Common myeloid progenitor, CD34-positive (primary cell): Measurements from ENCODE around the gene NHERF2.

Source experiments
- CTCF ChIA-PET: fragments of 350-600 bp; sonication (Branson Sonifier 250); formaldehyde crosslinking; loops from one replicate; lab custom pipeline; 2021; ENCODE audit warnings: antibody characterized with exemption; lab: Charles Lee
- POLR2A ChIA-PET: fragments of 350-600 bp; sonication (Branson Sonifier 250); formaldehyde crosslinking; loops from one replicate; lab custom pipeline; 2021; ENCODE audit warnings: antibody characterized with exemption; lab: Charles Lee
- DNase-seq, 3 donors: peaks; one replicate each; pipeline versions ENCODE4 v3.0.0 to v3.0.0-alpha.2; 2013
- H3K27ac ChIP-seq, 2 experiments: 1 replicate in 1 of 2; 2 replicates in 1 of 2; pipeline ENCODE4 v1.7.0; 2013; ENCODE audit warnings: inconsistent platforms in 2 of 2, low read length in 2 of 2, mild to moderate bottlenecking in 2 of 2, low read depth in 1 of 2, moderate library complexity in 1 of 2; ENCODE audit not compliant: severe bottlenecking in 2 of 2, insufficient read depth in 1 of 2, poor library complexity in 1 of 2
- H3K27me3 ChIP-seq, 5 experiments: replicated peaks in 2 of 5; 1 replicate in 3 of 5; 2 replicates in 2 of 5; pipeline versions ENCODE4 v1.6.1 to v1.7.0; 2013; ENCODE audit warnings: low read length in 4 of 5, mild to moderate bottlenecking in 2 of 5, moderate library complexity in 2 of 5, inconsistent platforms in 1 of 5; ENCODE audit not compliant: insufficient read depth in 5 of 5, control insufficient read depth in 4 of 5
- H3K36me3 ChIP-seq, 4 experiments: 1 replicate in 2 of 4; 2 replicates in 2 of 4; pipeline versions ENCODE4 v1.6.1 to v1.7.0; 2013; ENCODE audit warnings: low read length in 3 of 4, control low read depth in 1 of 4, mild to moderate bottlenecking in 1 of 4; ENCODE audit not compliant: control insufficient read depth in 4 of 4, insufficient read depth in 4 of 4
- H3K4me1 ChIP-seq, 4 experiments: 1 replicate in 3 of 4; 2 replicates in 1 of 4; pipeline versions ENCODE4 v1.6.1 to v1.7.1; 2013; ENCODE audit warnings: low read length in 3 of 4, mild to moderate bottlenecking in 3 of 4, control low read depth in 1 of 4, inconsistent platforms in 1 of 4, moderate library complexity in 1 of 4; ENCODE audit not compliant: control insufficient read depth in 4 of 4, insufficient read depth in 4 of 4; ENCODE audit errors: control extremely low read depth in 1 of 4
- H3K4me3 ChIP-seq, 7 experiments: 1 replicate in 4 of 7; 2 replicates in 3 of 7; pipeline versions ENCODE4 v1.5.1 to v1.7.0; 2013; ENCODE audit warnings: mild to moderate bottlenecking in 7 of 7, low read length in 6 of 7, moderate library complexity in 6 of 7, inconsistent platforms in 2 of 7, low read depth in 2 of 7, control low read depth in 1 of 7; ENCODE audit not compliant: insufficient read depth in 4 of 7, control insufficient read depth in 1 of 7; ENCODE audit errors: extremely low read depth in 1 of 7
- H3K9me3 ChIP-seq, 5 experiments: 1 replicate in 4 of 5; 2 replicates in 1 of 5; pipeline versions ENCODE4 v1.6.1 to v1.7.1; 2013; ENCODE audit warnings: low read length in 4 of 5, mild to moderate bottlenecking in 2 of 5, inconsistent platforms in 1 of 5, low read depth in 1 of 5, moderate library complexity in 1 of 5; ENCODE audit not compliant: control insufficient read depth in 4 of 5, insufficient read depth in 2 of 5; ENCODE audit errors: control extremely low read depth in 1 of 5
- whole genome bisulfite sequencing: methylation state at CpG from one replicate; pipeline ENCODE4 v1.1.5; 2013; ENCODE audit not compliant: insufficient coverage; 5-methylcytosine and 5-hydroxymethylcytosine counted together

NHERF2 gene

DNA sequence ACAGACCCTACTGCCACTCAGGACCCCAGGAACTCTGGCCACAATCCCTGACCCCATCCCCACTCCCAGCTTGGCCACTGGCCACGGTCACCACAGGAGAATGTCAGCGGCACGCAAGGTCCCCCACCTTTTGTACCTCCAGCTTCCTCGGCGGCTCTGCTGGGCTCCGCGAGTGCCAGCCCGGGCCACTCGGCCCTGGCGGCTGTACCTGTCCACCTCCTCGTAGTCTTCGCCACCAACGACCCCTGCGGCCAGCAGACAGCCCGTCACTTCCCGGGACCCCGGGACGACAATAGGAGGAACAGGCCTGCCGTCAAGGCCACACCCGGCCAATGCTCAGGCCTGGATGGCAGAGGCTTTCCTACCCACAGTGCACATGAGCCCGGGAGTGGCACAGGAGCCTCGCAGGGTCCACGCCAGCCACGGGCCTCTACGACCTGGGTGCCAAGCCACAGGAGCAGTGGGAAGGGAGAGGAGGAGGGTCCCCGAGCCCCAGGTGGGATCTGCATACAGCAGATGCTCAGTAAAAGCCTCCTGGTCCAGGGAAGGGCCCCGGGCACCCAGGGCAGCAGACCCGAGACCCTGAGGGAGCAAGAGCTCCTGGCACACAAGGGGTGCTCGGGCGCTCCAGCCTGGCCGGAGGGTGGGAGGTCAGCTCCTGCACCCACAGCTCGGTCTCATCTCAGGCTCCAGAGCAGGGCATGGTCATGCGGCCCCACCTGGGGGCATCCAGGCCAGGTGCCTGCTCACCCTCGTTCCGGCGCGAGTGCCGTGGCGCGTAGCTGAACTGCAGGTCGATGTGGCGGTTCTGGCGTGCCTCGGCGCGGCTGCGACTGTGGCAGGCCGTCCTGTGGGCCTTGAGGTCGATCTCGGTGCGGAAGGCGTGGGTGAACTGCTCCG is 25.0 kb upstream of the NHERF2 start:
- WGBS, result 96% methylated on average over 49 of the region's 53 CpGs
- Histone ChIP-seq H3K27ac (no peak overlapping the region), H3K27me3 (no peaks in the 10 kb centered on the region), H3K9me3 (no peaks in the 10 kb centered on the region), H3K4me3 (no peak overlapping the region), H3K36me3 (peaks cover 0 to 74% (median 55%) of the 10 kb centered on the region in 4 experiments), H3K4me1 (peaks cover 0 to 35% (median 31%) of the 10 kb centered on the region in 4 experiments)
- no peak for DNase-seq
- POLR2A ChIA-PET, result no interaction called here
- CTCF ChIA-PET, result interaction anchor here (1.3 to 2.4 kb wide), 3 partner anchors 15 to 152 kb away, joined by 4 to 6 read pairs (median 4); no protein-coding TSS in a partner anchor

DNA sequence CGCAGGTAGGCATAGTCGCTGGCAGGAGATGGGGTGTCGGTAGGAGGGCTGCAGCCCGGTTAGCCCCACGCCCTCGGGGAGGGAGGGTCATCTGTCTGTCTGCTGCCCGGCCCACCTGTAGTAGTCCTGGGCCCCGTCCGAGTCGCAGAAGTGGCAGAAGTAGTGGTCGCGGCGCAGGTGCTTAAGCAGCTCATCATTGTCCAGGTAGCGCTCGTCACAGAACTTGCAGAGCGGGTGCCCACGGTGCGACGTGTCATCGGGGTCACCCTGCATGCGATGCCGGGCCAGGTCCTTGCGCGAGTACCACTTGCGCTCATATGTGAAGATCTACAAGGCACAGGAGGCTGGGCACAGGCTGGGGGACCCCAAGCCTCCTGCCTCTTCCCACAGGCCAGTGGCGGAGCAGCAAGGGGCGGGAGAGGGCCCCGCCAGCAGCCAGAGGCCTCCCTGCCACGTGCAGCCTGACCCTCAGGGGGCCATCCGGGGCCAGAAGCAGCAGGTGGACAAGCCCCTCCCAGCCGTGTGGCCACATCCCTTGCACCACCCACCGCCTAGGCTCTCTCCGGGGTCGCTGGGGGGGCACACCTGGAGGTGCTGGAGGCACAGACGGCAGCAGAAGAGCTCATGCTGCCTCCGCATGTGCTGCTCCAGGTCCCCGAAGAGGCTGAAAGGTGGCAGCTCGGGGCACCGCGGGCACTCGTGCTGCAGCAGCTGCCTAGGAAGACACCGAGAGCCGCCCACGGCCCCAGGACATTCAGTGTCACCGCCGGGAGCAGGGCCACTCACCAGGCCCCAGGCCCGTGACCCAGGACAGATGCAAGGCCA is 24.1 kb upstream of the NHERF2 start:
- Histone ChIP-seq H3K27me3 (no peaks in the 10 kb centered on the region), H3K4me3 (no peak overlapping the region), H3K9me3 (no peaks in the 10 kb centered on the region), H3K4me1 (peaks cover 0 to 44% (median 40%) of the 10 kb centered on the region in 4 experiments), H3K27ac (no peak overlapping the region), H3K36me3 (peaks cover 0 to 76% (median 48%) of the 10 kb centered on the region in 4 experiments)
- 96% methylated on average over 46 of the region's 47 CpGs for WGBS
- DNase-seq, result no peak
- ChIA-PET POLR2A (interaction anchor here (1.7 to 3.4 kb wide), 2 partner anchors 38 to 152 kb away, joined by 5 to 15 read pairs; partner anchors contain the start of genes RPS2 and TRAF7), CTCF (interaction anchor here (0.9 to 6.9 kb wide), 13 partner anchors 6 to 151 kb away, joined by 3 to 80 read pairs (median 6); partner anchors contain the start of genes RAB26 and TRAF7)

DNA sequence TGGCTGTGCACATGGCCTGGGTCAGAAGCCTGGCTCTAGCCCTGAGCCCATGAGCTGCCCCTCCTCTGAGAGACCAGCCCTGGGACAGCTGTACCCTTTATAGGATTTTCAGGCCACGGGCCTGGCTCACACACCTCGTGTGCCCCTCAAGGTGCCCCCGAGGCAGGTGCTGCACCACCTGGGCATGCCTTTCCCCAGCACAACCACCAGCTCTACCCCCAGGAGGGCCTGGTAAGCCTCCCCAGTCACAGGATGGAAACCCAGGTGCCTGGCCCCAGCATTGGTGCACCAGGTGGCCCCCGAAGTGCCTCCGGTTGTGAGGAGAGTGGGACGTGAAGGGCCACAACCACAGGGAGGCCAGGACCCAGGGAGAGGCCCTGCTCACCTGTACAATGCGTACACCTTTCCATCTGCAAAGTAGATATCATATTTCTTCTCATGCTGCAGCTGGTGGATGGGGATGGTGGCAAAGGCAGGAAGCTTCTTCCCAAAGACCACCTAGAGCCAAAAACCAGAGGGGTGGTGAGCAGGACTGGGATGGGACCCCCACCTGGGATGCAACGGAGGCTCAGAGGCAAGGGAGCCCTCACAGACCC is 23.4 kb upstream of the NHERF2 start:
- Histone ChIP-seq H3K4me1 (peaks cover 0 to 51% (median 47%) of the 10 kb centered on the region in 4 experiments), H3K9me3 (no peaks in the 10 kb centered on the region), H3K27me3 (no peaks in the 10 kb centered on the region), H3K4me3 (no peak overlapping the region), H3K36me3 (peaks cover 0 to 73% (median 42%) of the 10 kb centered on the region in 4 experiments), H3K27ac (no peak overlapping the region)
- WGBS, result 85% methylated on average over 5 of the region's 8 CpGs
- POLR2A ChIA-PET, result interaction anchor here (1.7 to 3.4 kb wide), 2 partner anchors 39 to 151 kb away, joined by 5 to 15 read pairs; partner anchors contain the start of genes RPS2 and TRAF7
- DNase-seq, result no peak
- CTCF ChIA-PET, result interaction anchor here (0.7 to 6.9 kb wide), 18 partner anchors 7 to 150 kb away, joined by 3 to 80 read pairs (median 6); partner anchors contain the start of genes GFER, NTHL1, RAB26 and TRAF7

DNA sequence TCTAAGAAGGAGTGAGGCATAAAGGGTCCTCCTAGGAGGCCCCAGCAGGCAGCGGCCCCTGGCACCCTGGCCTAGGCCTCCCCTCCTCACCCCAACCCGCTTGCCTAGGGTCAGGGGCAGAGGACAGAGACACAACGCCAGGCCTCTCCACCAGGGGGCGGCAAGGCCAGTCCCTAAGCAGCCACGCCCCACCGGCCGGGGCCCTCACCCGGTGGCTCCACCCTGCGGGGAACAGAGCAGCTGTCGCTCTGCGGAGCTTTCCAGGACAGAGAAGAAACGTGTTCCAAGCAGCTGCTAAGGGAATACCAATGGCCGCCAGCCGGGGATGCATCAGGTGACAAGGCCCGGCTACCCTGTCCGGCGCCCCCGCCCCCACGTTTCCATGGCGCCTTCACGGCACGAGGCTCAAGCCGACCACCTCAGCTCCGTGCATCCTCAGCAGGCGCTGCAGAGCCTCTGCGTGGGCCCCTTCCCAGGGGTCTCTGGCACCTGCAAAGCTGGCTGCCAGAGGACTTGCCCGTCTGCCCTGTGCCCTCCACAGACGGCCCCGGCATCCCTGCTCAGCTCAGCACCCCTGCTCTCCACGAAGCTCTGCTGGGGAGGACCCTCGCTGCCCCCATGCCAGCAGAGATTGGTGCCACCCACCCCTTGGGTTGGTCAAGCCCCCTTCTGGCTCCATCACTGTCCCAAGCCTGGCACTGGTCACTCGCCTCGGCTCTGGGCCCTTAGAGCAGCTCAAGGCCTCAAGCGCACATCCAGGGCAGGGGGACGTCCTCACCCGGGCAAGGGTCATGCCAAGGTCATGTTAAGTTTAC is 22.7 kb upstream of the NHERF2 start:
- Histone ChIP-seq H3K36me3 (peaks cover 0 to 67% (median 37%) of the 10 kb centered on the region in 4 experiments), H3K27ac (no peak overlapping the region), H3K4me3 (peak overlapping the region in 4 of 7 experiments; percentile 6 to 62 (median 44)), H3K27me3 (no peaks in the 10 kb centered on the region), H3K9me3 (no peaks in the 10 kb centered on the region), H3K4me1 (peaks cover 0 to 58% (median 52%) of the 10 kb centered on the region in 4 experiments)
- whole genome bisulfite sequencing, result 39% methylated on average over 35 of the region's 36 CpGs
- CTCF ChIA-PET, result interaction anchor here (0.7 to 6.9 kb wide), 29 partner anchors 8 to 512 kb away, joined by 3 to 80 read pairs (median 4); partner anchors contain the start of genes GFER, NOXO1, NPW and NTHL1
- POLR2A ChIA-PET, result interaction anchor here (1.7 to 3.4 kb wide), 2 partner anchors 39 to 150 kb away, joined by 5 to 15 read pairs; partner anchors contain the start of genes RPS2 and TRAF7
- DNase-seq, result peak; percentile 87 to 92 (median 88)

DNA sequence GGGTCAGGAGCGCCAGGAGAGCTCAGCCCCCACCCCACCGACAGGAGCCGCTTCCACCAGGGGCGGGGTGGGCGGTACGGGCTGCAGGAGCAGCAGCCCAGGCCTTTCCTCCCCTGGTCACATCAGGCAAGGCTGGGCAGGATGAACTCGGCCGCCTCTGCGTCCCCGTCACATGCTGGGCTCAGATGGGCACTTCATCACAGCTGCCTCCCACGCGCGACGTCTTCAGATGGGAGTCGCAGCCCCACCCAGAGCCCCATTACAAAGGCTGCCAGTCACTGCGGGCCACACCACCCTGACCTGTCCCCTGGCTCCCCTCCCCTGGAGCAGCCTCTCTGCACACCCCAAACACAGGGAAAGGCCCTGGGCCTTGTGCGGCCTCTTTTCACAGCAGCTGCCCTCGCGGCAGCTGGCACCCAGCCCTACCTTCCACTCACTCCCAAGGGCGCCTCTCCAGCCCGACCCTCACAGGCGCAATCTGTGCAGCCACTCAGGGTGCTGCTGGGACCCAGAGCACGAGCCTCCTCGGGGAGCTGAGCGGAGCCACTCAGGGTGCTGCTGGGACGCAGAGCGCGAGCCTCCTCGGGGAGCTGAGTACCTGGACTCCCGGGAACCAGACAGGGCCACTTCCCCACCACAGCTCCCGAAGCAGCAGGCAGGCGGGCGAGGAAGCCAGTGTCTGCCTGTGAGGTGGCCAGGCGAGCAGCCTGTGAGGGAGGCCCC is 21.7 kb upstream of the NHERF2 start:
- Histone ChIP-seq H3K4me3 (peak overlapping the region in 4 of 7 experiments; percentile 19 to 65 (median 48)), H3K4me1 (peaks cover under 1 to 62% (median 55%) of the 10 kb centered on the region in 4 experiments), H3K27ac (peak overlapping the region in 1 of 2 experiments; percentile 43), H3K36me3 (peaks cover 0 to 57% (median 32%) of the 10 kb centered on the region in 4 experiments), H3K9me3 (no peaks in the 10 kb centered on the region), H3K27me3 (no peaks in the 10 kb centered on the region)
- 60% methylated on average over 28 of the region's 34 CpGs for WGBS
- ChIA-PET CTCF (interaction anchor here (0.6 to 6.9 kb wide), 26 partner anchors 9 to 511 kb away, joined by 3 to 80 read pairs (median 4); partner anchors contain the start of genes GFER, NOXO1, NPW and NTHL1), POLR2A (interaction anchor here (3.4 kb wide), 1 partner anchor 150 kb away, joined by 15 read pairs; the partner anchor contains the start of gene TRAF7)
- DNase-seq, result no peak
